HG02852 (cell line): Measurements from ENCODE around the gene ACTN2.
"Not testable (repeated sequence)": the region's sequence is repeated elsewhere in the genome, so short reads cannot be mapped to it uniquely, and the experiment has no call there.

Experiments
- ATAC-seq: cut with Tn5 transposase; IDR thresholded peaks from one replicate; pipeline ENCODE4 v1.9.1; 2021; ENCODE audit warnings: mild to moderate bottlenecking, moderate library complexity; ENCODE audit not compliant: unreplicated experiment

Gene ACTN2

GRCh38 chr1:236685917-236686814, at the start of gene ACTN2:
TSS of gene ACTN2 (plus strand) at chr1:236686499. CDS start at chr1:236686674, 175 bp downstream.
- ATAC-seq, result peak; percentile 77

GRCh38 chr1:236638945-236639344, 47.4 kb upstream of the ACTN2 start:
- ATAC-seq, result no peak

GRCh38 chr1:236639686-236640085, 46.6 kb upstream of the ACTN2 start:
- no peak for ATAC-seq

- no peak for ATAC-seq
Measured at GRCh38 chr1:236642763-236643162, 43.5 kb upstream of the ACTN2 start.

GRCh38 chr1:236645016-236645680, 41.2 kb upstream of the ACTN2 start:
- ATAC-seq, result no peak

GRCh38 chr1:236654511-236654910, 31.8 kb upstream of the ACTN2 start:
- ATAC-seq, result no peak

- no peak for ATAC-seq
Measured at GRCh38 chr1:236654957-236655356, 31.3 kb upstream of the ACTN2 start.

GRCh38 chr1:236657398-236657797, 28.9 kb upstream of the ACTN2 start:
- no peak for ATAC-seq

- ATAC-seq, result no peak
Measured at GRCh38 chr1:236659792-236660587, 26.3 kb upstream of the ACTN2 start.

- ATAC-seq, result no peak
Measured at GRCh38 chr1:236663934-236664333, 22.4 kb upstream of the ACTN2 start.

GRCh38 chr1:236668909-236669308, 17.4 kb upstream of the ACTN2 start:
- not testable (repeated sequence) for ATAC-seq

- ATAC-seq, result no peak
Measured at GRCh38 chr1:236670060-236670459, 16.2 kb upstream of the ACTN2 start.

- ATAC-seq, result no peak
Measured at GRCh38 chr1:236673289-236673919, 12.9 kb upstream of the ACTN2 start.

- no peak for ATAC-seq
Measured at GRCh38 chr1:236677641-236678235, 8.6 kb upstream of the ACTN2 start.

GRCh38 chr1:236681219-236681618, 5.1 kb upstream of the ACTN2 start:
- no peak for ATAC-seq

- no peak for ATAC-seq
Measured at GRCh38 chr1:236685205-236685916, 938 bp upstream of the ACTN2 start.

GRCh38 chr1:236686815-236687160, 489 bp downstream of the ACTN2 start:
- ATAC-seq, result no peak

GRCh38 chr1:236687273-236687672, 974 bp downstream of the ACTN2 start:
- ATAC-seq, result no peak

- ATAC-seq, result no peak
Measured at GRCh38 chr1:236688705-236689104, 2.4 kb downstream of the ACTN2 start.
